Measurements from ENCODE around the gene AP3S1. TPM values are rescaled to one million over a fixed set of nuclear protein-coding genes. Genes with fewer than 3 reads are reported as not detected.

The AP3S1 gene
- total and polyA plus RNA-seq, 2 donors = 56.1 to 85.0 TPM

Other genes with a start within 250 kb of the AP3S1 start
- gene TICAM2, start 239.5 kb upstream of the AP3S1 start, total RNA-seq = 1.8 TPM
- 3.3 TPM for gene TICAM2, start 239.5 kb upstream of the AP3S1 start, polyA plus RNA-seq
- gene TMED7, start 215.9 kb upstream of the AP3S1 start, total RNA-seq = 33.0 TPM
- gene TMED7, start 215.9 kb upstream of the AP3S1 start, polyA plus RNA-seq = 25.9 TPM
- 1.6 TPM for gene CDO1, start 25.3 kb upstream of the AP3S1 start, total RNA-seq
- 1.7 TPM for gene CDO1, start 25.3 kb upstream of the AP3S1 start, polyA plus RNA-seq
- 58.1 TPM for gene ATG12, start 370 bp upstream of the AP3S1 start, total RNA-seq
- gene ATG12, start 370 bp upstream of the AP3S1 start, polyA plus RNA-seq = 52.9 TPM
- 0.14 TPM for gene LVRN, start 120.5 kb downstream of the AP3S1 start, total RNA-seq
- gene LVRN, start 120.5 kb downstream of the AP3S1 start, polyA plus RNA-seq = 0.32 TPM
- gene ARL14EPL, start 190.5 kb downstream of the AP3S1 start, total RNA-seq = not detected
- 0.18 TPM for gene ARL14EPL, start 190.5 kb downstream of the AP3S1 start, polyA plus RNA-seq
- gene COMMD10, start 243.1 kb downstream of the AP3S1 start, total RNA-seq = 36.0 TPM
- gene COMMD10, start 243.1 kb downstream of the AP3S1 start, polyA plus RNA-seq = 28.7 TPM